ENCODE results near the gene UGT1A5.

DNA sequence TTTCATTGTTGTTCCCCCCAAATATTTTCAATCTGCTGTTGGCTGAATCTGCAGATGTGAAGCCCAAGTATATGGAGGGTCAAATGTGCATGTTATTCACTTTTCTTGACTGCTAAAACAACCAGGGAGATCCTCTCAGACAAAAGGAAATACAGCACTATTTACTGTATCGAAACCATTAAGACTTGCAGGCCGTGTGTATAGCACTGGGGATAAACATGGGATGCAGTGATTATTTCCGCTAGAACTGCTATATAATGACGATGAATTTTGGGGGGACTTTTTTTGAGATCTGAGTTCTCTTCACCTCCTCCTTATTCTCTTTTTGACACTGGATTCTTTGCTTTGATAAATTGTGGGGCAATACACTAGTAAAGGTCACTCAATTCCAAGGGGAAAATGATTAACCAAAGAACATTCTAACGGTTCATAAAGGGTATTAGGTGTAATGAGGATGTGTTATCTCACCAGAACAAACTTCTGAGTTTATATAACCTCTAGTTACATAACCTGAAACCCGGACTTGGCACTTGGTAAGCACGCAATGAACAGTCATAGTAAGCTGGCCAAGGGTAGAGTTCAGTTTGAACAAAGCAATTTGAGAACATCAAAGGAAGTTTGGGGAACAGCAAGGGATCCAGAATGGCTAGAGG is 43.8 kb downstream of the UGT1A5 start:
- TF ChIP-seq JUNB (IDR thresholded peaks at IDR 0.05; ENCODE audit: unreplicated experiment) (no peak), CTCF (conservative IDR thresholded peaks at IDR 0.05; ENCODE audit: low read depth in 2 of 2) (no peak), EZH2 (IDR thresholded peaks at IDR 0.05; ENCODE audit: low read depth, unreplicated experiment) (no peak), NANOG (IDR thresholded peaks at IDR 0.05; ENCODE audit: borderline replicate concordance) (no peak), POLR2AphosphoS5 (IDR thresholded peaks at IDR 0.05; ENCODE audit: low read depth) (no peak), CREB1 (CRISPR knock-in tag; IDR thresholded peaks at IDR 0.05; ENCODE audit: low read depth) (no peak), REST (IDR thresholded peaks at IDR 0.05; ENCODE audit: unreplicated experiment) (no peak), EZH2phosphoT487 (IDR thresholded peaks at IDR 0.05; ENCODE audit: unreplicated experiment) (no peak), STAT1 (IDR thresholded peaks at IDR 0.05; ENCODE audit: unreplicated experiment) (no peak), ZNF331 (CRISPR knock-in tag; IDR thresholded peaks at IDR 0.05; ENCODE audit: low read depth) (no peak), ZNF114 (CRISPR knock-in tag; IDR thresholded peaks at IDR 0.05) (no peak)
- TF ChIP-seq, protein P1, sequence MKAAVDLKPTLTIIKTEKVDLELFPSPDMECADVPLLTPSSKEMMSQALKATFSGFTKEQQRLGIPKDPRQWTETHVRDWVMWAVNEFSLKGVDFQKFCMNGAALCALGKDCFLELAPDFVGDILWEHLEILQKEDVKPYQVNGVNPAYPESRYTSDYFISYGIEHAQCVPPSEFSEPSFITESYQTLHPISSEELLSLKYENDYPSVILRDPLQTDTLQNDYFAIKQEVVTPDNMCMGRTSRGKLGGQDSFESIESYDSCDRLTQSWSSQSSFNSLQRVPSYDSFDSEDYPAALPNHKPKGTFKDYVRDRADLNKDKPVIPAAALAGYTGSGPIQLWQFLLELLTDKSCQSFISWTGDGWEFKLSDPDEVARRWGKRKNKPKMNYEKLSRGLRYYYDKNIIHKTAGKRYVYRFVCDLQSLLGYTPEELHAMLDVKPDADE (IDR thresholded peaks at IDR 0.05) = no peak
- TF ChIP-seq, protein P2, sequence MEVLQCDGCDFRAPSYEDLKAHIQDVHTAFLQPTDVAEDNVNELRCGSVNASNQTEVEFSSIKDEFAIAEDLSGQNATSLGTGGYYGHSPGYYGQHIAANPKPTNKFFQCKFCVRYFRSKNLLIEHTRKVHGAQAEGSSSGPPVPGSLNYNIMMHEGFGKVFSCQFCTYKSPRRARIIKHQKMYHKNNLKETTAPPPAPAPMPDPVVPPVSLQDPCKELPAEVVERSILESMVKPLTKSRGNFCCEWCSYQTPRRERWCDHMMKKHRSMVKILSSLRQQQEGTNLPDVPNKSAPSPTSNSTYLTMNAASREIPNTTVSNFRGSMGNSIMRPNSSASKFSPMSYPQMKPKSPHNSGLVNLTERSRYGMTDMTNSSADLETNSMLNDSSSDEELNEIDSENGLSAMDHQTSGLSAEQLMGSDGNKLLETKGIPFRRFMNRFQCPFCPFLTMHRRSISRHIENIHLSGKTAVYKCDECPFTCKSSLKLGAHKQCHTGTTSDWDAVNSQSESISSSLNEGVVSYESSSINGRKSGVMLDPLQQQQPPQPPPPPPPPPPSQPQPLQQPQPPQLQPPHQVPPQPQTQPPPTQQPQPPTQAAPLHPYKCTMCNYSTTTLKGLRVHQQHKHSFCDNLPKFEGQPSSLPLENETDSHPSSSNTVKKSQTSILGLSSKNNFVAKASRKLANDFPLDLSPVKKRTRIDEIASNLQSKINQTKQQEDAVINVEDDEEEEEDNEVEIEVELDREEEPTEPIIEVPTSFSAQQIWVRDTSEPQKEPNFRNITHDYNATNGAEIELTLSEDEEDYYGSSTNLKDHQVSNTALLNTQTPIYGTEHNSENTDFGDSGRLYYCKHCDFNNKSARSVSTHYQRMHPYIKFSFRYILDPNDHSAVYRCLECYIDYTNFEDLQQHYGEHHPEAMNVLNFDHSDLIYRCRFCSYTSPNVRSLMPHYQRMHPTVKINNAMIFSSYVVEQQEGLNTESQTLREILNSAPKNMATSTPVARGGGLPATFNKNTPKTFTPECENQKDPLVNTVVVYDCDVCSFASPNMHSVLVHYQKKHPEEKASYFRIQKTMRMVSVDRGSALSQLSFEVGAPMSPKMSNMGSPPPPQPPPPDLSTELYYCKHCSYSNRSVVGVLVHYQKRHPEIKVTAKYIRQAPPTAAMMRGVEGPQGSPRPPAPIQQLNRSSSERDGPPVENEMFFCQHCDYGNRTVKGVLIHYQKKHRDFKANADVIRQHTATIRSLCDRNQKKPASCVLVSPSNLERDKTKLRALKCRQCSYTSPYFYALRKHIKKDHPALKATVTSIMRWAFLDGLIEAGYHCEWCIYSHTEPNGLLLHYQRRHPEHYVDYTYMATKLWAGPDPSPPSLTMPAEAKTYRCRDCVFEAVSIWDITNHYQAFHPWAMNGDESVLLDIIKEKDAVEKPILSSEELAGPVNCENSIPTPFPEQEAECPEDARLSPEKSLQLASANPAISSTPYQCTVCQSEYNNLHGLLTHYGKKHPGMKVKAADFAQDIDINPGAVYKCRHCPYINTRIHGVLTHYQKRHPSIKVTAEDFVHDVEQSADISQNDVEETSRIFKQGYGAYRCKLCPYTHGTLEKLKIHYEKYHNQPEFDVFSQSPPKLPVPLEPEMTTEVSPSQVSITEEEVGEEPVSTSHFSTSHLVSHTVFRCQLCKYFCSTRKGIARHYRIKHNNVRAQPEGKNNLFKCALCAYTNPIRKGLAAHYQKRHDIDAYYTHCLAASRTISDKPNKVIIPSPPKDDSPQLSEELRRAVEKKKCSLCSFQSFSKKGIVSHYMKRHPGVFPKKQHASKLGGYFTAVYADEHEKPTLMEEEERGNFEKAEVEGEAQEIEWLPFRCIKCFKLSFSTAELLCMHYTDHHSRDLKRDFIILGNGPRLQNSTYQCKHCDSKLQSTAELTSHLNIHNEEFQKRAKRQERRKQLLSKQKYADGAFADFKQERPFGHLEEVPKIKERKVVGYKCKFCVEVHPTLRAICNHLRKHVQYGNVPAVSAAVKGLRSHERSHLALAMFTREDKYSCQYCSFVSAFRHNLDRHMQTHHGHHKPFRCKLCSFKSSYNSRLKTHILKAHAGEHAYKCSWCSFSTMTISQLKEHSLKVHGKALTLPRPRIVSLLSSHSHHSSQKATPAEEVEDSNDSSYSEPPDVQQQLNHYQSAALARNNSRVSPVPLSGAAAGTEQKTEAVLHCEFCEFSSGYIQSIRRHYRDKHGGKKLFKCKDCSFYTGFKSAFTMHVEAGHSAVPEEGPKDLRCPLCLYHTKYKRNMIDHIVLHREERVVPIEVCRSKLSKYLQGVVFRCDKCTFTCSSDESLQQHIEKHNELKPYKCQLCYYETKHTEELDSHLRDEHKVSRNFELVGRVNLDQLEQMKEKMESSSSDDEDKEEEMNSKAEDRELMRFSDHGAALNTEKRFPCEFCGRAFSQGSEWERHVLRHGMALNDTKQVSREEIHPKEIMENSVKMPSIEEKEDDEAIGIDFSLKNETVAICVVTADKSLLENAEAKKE (CRISPR knock-in tag; IDR thresholded peaks at IDR 0.05) = no peak

Data from GM23338 (cell line).